DMS53 (cell line): ENCODE results near the gene AGPS.

ENCODE experiments used
- DNase-seq: peaks from one replicate; lab custom pipeline; 2025; lab: John Stamatoyannopoulos, UW

The AGPS gene

GRCh38 chr2:177592397-177592796 is 199.8 kb downstream of the AGPS start:
- no peak for DNase-seq

GRCh38 chr2:177592945-177593344 is 200.4 kb downstream of the AGPS start:
- no peak for DNase-seq

GRCh38 chr2:177593402-177593801 is 200.8 kb downstream of the AGPS start:
- DNase-seq = no peak
